Activated naive CD8-positive, alpha-beta T cell treated with anti-CD3 and anti-CD28 coated beads, Interleukin-2, amount 50 U/mL, for 16 hours (primary cell): ENCODE results near the gene TOX3.

Experiments used
- DNase-seq: peaks from one replicate; pipeline ENCODE4 v3.0.0-alpha.2; 2020; ENCODE audit warnings: low read depth, low spot score

TOX3 gene

DNA sequence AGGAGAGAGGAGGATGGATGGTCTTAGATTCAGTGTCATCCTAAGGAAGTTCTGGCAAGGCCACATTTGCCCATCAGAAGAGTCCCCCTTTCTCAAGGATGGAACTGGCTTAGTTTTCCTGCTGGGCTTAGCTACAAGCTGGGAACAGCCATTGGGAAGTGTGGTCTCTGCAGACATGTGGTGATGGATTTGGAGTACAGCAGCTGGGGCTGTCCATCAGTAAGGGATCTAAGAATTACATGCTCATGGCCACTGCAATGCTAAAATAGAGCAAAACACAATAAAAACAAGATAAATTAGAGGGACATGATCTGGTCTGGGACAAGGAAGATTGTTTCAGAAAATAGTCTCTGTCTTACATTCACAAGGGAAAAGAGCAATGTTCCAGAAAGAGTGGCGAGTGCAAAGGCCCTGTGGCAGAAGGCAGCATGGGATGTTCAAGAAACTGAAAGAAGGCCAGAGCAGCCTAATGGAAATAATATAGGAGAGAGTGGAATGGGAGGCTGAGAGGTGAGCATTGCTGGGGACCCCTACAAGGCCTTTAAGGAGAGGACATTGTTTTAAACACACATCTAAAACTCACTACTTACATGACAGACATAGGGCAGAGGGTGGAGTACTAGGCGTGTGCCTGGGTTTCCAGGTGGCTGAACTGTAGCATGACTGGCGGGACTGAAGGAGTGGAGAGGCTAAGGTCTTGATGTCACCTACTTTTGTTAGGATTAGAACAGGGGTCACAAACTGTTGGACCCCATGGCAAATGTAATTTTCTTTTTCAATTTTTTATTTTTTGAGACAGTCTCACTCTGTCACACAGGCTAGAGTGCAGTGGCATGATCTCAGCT lies 17.0 kb upstream of the TOX3 start:
- no peak for DNase-seq

GRCh38 chr16:52562770-52563169 lies 15.8 kb upstream of the TOX3 start:
- DNase-seq = no peak

DNA sequence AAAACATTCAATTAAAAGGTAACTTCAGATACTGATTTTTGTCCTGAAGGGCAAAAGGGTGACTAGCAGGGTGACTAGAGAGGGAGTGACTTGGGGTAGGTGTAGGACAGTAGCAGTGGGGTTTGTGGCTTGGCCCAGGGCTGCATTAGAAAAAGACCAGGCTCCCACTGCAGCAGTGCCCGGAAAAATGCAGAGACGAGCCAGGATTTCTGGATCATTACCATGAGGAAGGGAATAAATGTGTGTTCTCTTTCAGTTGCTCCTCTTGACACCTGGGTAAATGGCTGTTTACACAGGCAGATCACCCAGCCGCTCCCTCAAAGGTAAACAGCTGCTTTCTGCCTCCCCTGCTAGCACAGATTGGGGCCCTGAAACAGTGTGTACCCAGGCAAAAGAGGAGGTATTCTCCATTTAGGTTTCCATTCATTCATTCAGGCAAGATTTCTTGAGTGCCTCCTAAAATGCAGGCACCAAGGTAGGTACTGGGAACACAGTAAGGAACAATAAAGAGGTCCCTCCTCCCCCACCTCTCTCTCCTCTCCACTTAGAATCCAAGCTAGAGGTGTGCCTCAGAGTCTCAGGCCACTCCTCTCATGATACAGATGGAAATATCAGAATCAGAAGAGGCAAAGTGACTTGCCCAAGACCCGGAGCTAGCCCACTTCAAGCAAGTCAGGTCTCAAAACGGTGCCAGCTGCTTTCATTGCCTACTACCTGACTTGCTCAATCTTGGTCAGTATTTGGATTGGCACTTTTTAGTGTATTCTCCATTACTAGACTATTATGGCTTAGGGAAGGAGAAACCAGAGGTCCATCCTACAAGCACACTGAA lies 15.2 kb upstream of the TOX3 start:
- DNase-seq = no peak

DNA sequence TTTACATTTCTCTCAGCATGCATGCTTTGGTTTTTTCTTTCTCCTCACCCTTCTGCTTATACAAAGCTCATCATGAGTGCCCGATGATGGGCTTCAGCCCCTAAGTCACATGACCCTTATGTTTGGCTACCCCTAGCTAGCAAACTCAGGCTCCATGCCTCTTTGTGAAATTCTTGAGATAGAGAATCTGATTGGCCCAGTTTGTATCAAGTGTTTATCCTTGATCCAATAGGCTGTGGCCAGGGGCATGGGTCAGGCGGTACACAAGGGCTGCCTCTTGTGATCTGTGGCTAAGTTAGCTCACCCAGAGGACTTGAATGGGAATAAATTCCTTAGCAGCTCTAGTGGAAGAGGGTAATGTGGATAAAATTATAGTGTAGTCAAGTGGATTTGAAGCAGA lies 11.5 kb upstream of the TOX3 start:
- DNase-seq = no peak

- DNase-seq = no peak
Measured at GRCh38 chr16:52557236-52557635, 10.3 kb upstream of the TOX3 start.

GRCh38 chr16:52556083-52556482 lies 9.1 kb upstream of the TOX3 start:
- no peak for DNase-seq

DNA sequence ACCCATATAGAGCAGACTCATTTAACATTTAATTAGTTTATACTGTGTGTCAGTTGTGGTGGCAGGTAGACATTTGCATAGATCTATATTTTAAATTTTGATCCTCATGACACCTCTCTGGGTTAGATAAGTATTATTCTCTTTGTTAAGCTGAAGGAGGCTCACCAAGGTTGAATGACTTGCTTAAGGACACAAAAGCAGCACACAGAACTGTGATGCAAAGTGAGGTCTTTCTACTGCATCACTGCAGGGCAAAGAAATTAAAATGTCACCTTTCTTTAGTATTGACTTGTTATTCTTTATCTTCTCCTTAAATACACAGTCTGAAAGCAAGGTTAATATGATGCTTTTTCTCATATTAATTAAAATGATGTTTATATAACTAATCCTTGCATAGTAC lies 8.6 kb upstream of the TOX3 start:
- no peak for DNase-seq

GRCh38 chr16:52554334-52554733 lies 7.4 kb upstream of the TOX3 start:
- no peak for DNase-seq

GRCh38 chr16:52553322-52553721 lies 6.4 kb upstream of the TOX3 start:
- DNase-seq = no peak

- DNase-seq = no peak
Measured at GRCh38 chr16:52552643-52553042, 5.7 kb upstream of the TOX3 start.

DNA sequence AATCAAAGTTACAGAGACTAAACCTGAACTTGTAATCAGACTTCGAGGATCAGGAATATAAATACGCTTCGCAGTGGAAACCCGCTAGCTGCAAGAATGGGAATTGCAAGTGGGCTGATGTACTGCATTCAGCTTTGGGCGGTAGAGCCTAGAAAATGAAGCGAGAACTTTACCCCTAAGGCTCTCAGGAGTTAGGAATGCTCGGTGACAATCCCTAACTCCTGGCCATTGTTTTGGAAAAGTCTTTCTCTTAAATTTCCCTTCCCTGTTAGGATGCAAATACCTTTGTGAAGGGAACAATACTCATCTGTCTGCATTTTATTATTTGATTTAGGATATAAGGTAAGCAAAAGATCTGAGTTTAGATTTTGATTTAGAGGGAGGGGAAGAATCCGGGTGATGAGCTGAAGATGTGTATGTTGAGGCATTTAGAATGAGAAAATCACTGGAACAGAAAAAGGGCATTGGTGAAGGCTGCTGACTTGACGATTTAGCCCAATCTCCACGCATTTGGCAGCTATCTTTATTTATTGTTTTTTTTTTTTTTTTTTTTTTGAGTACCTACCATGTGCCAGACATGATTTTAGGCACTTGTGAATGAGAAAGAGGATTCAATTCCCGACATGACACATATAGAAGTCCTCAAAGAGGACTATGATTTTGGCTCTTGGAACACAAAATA lies 2.2 kb upstream of the TOX3 start:
- no peak for DNase-seq

- no peak for DNase-seq
Measured at GRCh38 chr16:52548261-52549010, 1.5 kb upstream of the TOX3 start.

DNA sequence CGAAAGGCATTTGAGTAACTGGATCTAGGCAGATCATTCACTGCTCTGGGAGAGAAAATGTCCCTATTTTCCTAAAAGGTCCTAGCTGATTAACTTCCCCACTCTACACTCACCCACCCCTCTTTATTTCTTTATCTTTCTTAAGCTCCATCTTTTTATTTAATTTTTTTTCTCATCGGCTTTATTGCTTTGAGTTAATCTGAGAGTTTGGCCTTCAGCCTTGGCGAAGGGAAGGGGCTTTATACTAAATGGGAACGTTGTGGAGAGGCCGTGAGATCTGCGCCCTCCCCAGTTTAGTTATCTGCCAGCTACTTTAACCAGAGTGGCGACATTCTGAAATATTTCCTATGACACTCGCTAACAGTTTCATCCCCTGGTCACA lies 882 bp upstream of the TOX3 start:
- no peak for DNase-seq

DNA sequence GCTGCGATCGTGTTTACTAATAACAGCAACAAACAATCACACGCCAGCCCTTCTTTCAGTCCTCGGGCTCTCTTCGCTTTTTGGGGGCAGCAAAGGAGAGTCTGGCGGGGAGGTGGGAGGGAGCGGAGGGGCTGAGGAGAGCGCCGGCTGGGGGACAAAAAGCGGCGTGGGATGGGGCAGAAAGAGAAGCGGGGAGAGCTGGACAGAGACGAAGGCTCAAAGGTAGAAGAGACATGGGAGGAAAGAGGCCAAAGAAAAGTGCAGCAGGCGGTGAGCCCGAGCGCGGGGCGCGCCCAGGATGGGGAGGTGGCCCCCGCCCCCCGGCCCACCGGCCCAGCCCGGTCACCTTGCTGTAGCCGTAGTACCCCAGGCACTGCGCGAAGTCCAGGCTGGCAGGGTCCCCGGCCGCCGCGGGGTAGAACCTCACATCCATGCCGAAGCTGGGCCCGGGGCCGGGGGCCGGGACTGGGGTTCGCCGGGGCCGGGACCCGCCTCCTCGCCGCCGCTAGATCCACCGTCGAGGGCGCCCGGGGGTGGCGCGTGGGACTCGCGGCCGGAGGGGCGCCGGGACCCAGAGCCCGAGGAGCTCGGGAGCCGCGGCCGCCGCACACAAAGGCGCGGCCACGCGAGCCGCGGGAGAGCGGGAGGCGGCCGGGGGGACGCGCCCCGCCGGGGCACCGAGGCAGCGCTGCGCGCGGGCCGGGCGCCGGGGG lies 496 bp downstream of the TOX3 start:
- no peak for DNase-seq

GRCh38 chr16:52545898-52546266 lies 1.1 kb downstream of the TOX3 start:
- no peak for DNase-seq

DNA sequence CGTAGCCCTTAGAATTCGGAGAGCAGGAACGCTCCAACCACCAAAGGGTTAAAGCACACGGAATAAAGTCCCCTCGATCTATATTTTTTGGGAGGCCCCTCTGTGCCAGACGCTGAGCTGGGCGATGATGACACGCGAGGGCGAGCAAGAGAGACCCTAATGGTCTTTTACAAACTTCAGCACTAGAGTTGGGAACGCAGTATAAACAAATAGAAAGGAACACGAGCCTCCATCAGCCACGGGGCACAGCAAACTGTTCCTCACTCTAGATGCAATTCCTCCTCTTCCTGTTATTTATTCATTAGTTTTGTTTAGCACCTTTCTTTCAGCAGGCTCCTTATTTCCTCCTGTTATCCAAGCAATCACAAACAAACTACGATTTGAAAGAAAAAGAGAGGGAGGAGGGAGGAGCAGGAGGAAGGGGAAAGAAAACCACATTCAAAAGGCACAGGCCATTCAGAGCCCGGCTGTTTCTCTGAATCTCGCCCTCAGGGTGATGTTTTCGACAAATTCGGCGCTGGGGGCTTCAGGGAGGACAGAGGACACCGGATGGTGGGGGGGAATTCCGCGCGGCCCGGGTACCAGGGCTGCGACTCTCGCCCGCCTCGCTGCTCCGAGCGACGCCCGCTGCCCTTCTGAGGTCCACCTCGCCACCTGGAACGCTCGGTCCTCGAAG lies 1.6 kb downstream of the TOX3 start:
- no peak for DNase-seq

DNA sequence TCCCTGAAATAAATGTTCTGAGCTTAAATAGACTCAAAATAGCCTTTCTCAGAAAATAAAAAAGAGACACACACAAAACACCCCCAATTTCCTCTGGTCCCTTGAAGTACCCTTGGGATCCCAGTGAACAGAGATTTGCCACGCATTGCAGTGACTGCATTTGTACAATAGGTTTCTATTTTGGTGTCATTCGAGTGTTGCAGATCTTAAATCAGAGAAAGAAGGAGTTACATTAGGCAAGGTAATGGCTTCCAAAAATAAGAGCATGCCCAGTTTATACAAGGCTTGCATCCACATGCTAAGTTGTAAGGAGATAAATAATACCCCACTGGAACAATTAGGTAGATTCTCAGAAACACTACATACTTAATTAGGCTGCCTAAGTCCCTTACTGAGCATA lies 2.2 kb downstream of the TOX3 start:
- no peak for DNase-seq

DNA sequence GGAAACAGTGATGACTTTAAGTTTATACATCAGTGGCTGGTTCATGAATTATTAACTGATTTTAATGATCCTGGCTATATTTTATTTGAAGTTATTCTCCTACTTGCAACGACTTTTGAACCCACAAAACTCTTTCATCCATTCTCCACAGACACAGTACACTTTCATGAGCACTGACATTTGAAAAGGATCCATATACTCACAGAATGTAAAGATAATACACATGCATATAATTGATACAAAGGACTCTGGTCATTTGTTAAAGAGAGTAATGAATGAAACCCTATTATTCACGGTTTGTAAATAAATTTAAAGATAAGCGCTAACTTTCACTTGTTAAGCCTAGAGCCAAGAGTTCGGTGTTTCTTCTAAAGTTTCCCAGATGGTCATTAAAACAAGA lies 3.3 kb downstream of the TOX3 start:
- DNase-seq = no peak

DNA sequence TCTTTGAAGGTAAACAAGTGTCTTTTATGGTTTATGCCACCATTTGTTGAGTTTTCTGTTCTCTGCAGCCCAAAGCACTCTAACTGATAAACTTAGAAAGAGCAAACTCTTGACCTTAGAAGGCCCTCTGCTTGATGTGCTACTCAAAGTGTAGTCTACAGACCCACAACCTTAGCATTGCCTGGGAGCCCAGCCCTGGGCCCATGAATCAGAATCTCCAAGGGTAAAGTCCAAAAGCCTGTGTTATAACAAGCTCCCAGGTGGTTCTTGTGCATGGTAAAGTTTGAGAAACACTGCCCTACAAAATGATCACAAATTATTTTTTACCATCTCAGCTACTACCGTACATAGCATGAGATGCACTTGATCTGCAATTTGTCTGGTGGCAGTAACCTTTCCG lies 6.0 kb downstream of the TOX3 start:
- no peak for DNase-seq

DNA sequence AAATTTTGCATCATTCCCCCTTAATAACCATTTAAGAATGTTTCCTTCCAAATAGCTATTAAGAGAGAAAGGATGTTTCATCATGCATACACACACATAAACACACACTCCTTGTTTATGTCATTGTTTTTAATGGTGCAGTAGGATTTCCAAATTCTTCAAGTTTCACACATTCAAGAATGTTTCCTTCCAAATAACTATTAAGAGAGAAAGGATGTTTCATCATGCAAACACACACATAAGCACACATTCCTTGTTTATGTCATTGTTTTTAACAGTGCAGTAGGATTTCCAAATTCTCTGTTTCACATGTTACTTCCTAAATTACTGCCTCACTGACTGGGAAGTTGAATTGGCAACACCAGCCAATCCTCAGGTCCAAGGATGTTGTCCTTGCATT lies 7.8 kb downstream of the TOX3 start:
- DNase-seq = no peak

- DNase-seq = no peak
Measured at GRCh38 chr16:52538511-52538910, 8.4 kb downstream of the TOX3 start.
